ENCODE measurements around the gene FABP1.

- TF ChIP-seq CTCF (IDR thresholded peaks at IDR 0.05) (no peak), POLR2A (IDR thresholded peaks at IDR 0.05) (no peak)
Measured at GRCh38 chr2:88131201-88131998, 3.5 kb upstream of the FABP1 start.
